Colonic mucosa (tissue), 4 donors: Measurements from ENCODE around the gene TMEM92. TPM values are rescaled to one million over a fixed set of nuclear protein-coding genes. Genes with fewer than 3 reads are reported as not detected.

Experiments used
- DNase-seq: peaks from one replicate; pipeline ENCODE4 v3.0.0-alpha.2; 2020
- H3K27ac ChIP-seq: fragments of 200-600 bp; one replicate; pipeline ENCODE4 v1.8.0; 2021
- H3K27me3 ChIP-seq: fragments of 200-600 bp; one replicate; pipeline ENCODE4 v1.8.0; 2021
- H3K36me3 ChIP-seq: fragments of 200-600 bp; one replicate; pipeline ENCODE4 v1.8.0; 2021
- H3K4me1 ChIP-seq: fragments of 200-600 bp; one replicate; pipeline ENCODE4 v1.8.0; 2021; ENCODE audit warnings: mild to moderate bottlenecking
- H3K4me3 ChIP-seq: fragments of 200-600 bp; one replicate; pipeline ENCODE4 v1.8.0; 2021
- H3K9ac ChIP-seq, 2 donors: one replicate each; pipeline ENCODE4 v1.7.0; 2013; ENCODE audit warnings: control low read depth in 2 of 2, low read depth in 2 of 2, low read length in 2 of 2
- H3K9me3 ChIP-seq: fragments of 200-600 bp; one replicate; pipeline ENCODE4 v1.8.0; 2021
- intact Hi-C: fragments of 100-400 bp; cut with DNase I; formaldehyde crosslinking; loops from one replicate; pipeline ENCODE4 v1.14.1; 2022
- total RNA-seq, 2 donors: library from RNA; stranded (reverse); fragmentation: NEBNext Ultra II Directional in 1 of 2; extraction: Animal tissue kit (Norgen Biotek cat#: 25700) in 1 of 2; gene quantifications; one replicate each; pipeline ENCODE4 v1.2.1, GENCODE V29; 2021
- TF ChIP-seq, protein P1 (sequence below): fragments of 200-600 bp; IDR thresholded peaks from one replicate; pipeline ENCODE4 v1.8.0; 2022; ENCODE audit warnings: antibody characterized with exemption, mild to moderate bottlenecking
- donor health status: healthy.
- donor health status: DM: no; HTN: no; CAD: no.
- donor health status: DM: no; HTN: no; CAD: no.

The TMEM92 gene
- total RNA-seq, 2 donors from 2014 or later: 11.1 to 18.5 TPM

DNA sequence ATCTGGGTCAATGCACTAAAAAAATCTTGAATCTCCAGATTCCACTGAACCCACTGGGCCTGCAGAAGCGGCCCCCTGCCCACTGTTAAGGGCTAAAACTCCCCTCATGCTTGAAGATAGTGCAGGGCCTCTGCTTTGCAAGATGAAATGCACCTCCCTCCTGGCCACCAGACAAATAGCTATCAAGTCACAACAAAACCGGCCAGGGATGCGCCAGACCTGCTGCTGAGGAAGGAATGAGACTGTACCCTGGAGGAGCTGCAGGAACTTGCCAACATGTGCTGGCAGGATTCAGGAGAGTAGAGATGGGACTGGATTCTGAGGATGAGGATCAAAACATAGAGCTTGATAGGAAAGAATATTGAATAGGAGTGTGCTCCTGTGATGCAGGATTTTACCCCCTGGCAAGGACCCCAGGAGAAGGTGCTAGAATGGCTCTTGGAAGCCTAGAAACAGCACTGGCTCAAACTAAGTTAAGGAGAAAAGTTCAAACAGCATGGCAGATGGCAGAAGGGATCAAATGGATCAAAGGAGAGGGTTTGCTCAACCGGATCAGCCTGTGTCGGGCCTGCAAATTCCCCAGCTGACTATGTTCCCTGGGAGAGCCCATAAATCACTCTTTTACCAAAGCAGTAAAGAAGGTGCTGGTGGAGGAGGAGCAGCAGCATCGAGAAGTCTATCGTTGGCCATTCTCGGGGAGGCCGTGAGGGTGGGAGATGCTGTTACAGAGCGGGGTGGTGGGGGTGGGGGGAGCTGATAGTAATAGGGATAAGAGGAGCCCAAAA, 44.4 kb downstream of the TMEM92 start:
- H3K9ac ChIP-seq: no peak overlapping the region
- H3K4me1 ChIP-seq: no peaks in the 10 kb centered on the region
- H3K27ac ChIP-seq: no peak overlapping the region
- no peaks in the 10 kb centered on the region for H3K36me3 ChIP-seq
- TF ChIP-seq, protein P1, sequence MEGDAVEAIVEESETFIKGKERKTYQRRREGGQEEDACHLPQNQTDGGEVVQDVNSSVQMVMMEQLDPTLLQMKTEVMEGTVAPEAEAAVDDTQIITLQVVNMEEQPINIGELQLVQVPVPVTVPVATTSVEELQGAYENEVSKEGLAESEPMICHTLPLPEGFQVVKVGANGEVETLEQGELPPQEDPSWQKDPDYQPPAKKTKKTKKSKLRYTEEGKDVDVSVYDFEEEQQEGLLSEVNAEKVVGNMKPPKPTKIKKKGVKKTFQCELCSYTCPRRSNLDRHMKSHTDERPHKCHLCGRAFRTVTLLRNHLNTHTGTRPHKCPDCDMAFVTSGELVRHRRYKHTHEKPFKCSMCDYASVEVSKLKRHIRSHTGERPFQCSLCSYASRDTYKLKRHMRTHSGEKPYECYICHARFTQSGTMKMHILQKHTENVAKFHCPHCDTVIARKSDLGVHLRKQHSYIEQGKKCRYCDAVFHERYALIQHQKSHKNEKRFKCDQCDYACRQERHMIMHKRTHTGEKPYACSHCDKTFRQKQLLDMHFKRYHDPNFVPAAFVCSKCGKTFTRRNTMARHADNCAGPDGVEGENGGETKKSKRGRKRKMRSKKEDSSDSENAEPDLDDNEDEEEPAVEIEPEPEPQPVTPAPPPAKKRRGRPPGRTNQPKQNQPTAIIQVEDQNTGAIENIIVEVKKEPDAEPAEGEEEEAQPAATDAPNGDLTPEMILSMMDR: no peak
- no peaks in the 10 kb centered on the region for H3K9me3 ChIP-seq
- no peak for DNase-seq
- intact Hi-C loops: no loop called here
- H3K4me3 ChIP-seq: no peak overlapping the region
- H3K27me3 ChIP-seq: no peaks in the 10 kb centered on the region

DNA sequence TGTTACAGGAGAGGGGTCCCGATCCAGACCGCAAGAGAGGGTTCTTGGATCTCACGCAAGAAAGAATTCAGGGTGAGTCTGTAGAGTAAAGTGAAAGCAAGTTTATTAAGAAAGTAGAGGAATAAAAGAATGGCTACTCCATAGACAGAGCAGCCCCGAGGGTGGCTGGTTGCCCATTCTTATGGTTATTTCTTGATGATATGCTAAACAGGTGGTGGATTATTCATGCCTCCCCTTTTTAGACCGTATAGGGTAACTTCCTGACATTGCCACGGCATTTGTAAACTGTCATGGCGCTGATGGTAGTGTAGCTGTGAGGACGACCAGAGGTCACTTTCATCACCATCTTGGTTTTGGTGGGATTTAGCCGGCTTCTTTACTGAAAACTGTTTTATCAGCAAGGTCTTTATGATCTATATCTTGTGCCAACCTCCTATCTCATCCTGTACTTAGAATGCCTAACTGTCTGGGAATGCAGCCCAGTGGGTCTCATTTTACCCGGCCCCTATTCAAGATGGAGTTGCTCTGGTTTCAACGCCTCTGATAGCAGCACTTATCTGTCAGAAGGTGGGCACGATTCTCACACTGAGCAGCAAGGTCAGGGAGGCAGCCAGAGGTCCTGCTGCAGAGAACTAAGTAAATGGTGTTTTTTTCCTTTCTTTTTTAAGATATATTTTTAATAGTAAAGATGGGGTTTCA, 45.2 kb downstream of the TMEM92 start:
- intact Hi-C loops: no loop called here
- TF ChIP-seq, protein P1: no peak
- Histone ChIP-seq H3K4me3 (no peak overlapping the region), H3K27me3 (no peaks in the 10 kb centered on the region), H3K9ac (no peak overlapping the region), H3K27ac (no peak overlapping the region), H3K4me1 (no peaks in the 10 kb centered on the region), H3K36me3 (no peaks in the 10 kb centered on the region), H3K9me3 (no peaks in the 10 kb centered on the region)
- DNase-seq: no peak

- Histone ChIP-seq H3K4me3 (no peak overlapping the region), H3K36me3 (no peaks in the 10 kb centered on the region), H3K9me3 (no peaks in the 10 kb centered on the region), H3K9ac (no peak overlapping the region), H3K27ac (no peak overlapping the region), H3K4me1 (no peaks in the 10 kb centered on the region), H3K27me3 (no peaks in the 10 kb centered on the region)
- intact Hi-C loops: no loop called here
- TF ChIP-seq, protein P1: no peak
- DNase-seq: no peak
Measured at GRCh38 chr17:50322271-50322670, 48.0 kb downstream of the TMEM92 start.

DNA sequence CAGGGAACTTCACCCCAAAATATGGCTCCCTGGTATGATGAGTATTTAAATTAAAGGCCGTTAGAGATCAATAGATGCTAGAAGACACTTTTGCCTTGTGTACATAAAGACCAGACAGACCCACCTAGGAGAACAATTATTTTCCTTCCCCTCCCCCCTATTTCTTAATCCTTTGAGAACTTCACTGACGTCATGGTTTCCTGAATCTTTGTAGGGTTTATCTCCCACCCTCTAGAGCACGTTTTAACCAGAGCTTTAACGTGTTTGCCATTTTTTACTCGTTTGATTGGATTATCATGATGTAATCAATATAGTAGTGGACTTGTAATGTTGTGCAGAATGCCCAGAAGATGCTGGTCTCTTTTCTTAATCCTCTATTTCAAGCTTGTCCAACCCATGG, 48.8 kb downstream of the TMEM92 start:
- Histone ChIP-seq H3K4me1 (no peaks in the 10 kb centered on the region), H3K9me3 (no peaks in the 10 kb centered on the region), H3K36me3 (no peaks in the 10 kb centered on the region), H3K4me3 (no peak overlapping the region), H3K27me3 (no peaks in the 10 kb centered on the region), H3K27ac (no peak overlapping the region), H3K9ac (no peak overlapping the region)
- intact Hi-C loops: no loop called here
- TF ChIP-seq, protein P1: no peak
- no peak for DNase-seq

- intact Hi-C loops: no loop called here
- no peak for DNase-seq
- Histone ChIP-seq H3K27me3 (no peaks in the 10 kb centered on the region), H3K36me3 (no peaks in the 10 kb centered on the region), H3K4me3 (no peak overlapping the region), H3K4me1 (no peaks in the 10 kb centered on the region), H3K9ac (no peak overlapping the region), H3K27ac (no peak overlapping the region), H3K9me3 (no peaks in the 10 kb centered on the region)
- TF ChIP-seq, protein P1: no peak
Measured at GRCh38 chr17:50325906-50326305, 51.6 kb downstream of the TMEM92 start.
